Aorta (tissue), 5 donors: ENCODE results near the gene MPHOSPH10. TPM values are rescaled to one million over a fixed set of nuclear protein-coding genes. Genes with fewer than 3 reads are reported as not detected.
"Not testable (repeated sequence)": the region's sequence is repeated elsewhere in the genome, so short reads cannot be mapped to it uniquely, and the experiment has no call there.

Experiments
- ATAC-seq: fragments of 200-7000 bp; cut with Tn5 transposase; one replicate; pipeline ENCODE4 v1.9.1; 2022; ENCODE audit warnings: moderate library complexity; ENCODE audit not compliant: low FRiP score
- DNase-seq, 2 donors: peaks; one replicate each; pipeline ENCODE4 v3.0.0-alpha.2; 2020
- H3K27ac ChIP-seq, 2 donors: one replicate each; pipeline ENCODE4 v1.5.1; 2013; ENCODE audit warnings: low read length in 2 of 2, mild to moderate bottlenecking in 2 of 2, moderate library complexity in 2 of 2, control low read depth in 1 of 2, inconsistent platforms in 1 of 2, low read depth in 1 of 2
- H3K27me3 ChIP-seq, 2 donors: one replicate each; pipeline ENCODE4 v1.6.1; 2013; ENCODE audit warnings: control low read depth in 1 of 2, low read length in 1 of 2, mild to moderate bottlenecking in 1 of 2, moderate library complexity in 1 of 2; ENCODE audit not compliant: insufficient read depth in 2 of 2, control insufficient read depth in 1 of 2
- H3K36me3 ChIP-seq, 2 donors: one replicate each; pipeline ENCODE4 v1.6.1; 2013; ENCODE audit warnings: control low read depth in 1 of 2, low read length in 1 of 2, mild to moderate bottlenecking in 1 of 2; ENCODE audit not compliant: insufficient read depth in 2 of 2, control insufficient read depth in 1 of 2
- H3K4me1 ChIP-seq, 2 donors: one replicate each; pipeline ENCODE4 v1.6.1; 2013; ENCODE audit warnings: low read length in 2 of 2, control low read depth in 1 of 2, mild to moderate bottlenecking in 1 of 2, moderate library complexity in 1 of 2; ENCODE audit not compliant: insufficient read depth in 2 of 2, control insufficient read depth in 1 of 2
- H3K4me3 ChIP-seq, 2 donors: one replicate each; pipeline ENCODE4 v1.5.1; 2013; ENCODE audit warnings: low read length in 2 of 2, control low read depth in 1 of 2, mild to moderate bottlenecking in 1 of 2
- H3K9me3 ChIP-seq: one replicate; pipeline ENCODE4 v1.6.1; 2013; ENCODE audit warnings: mild to moderate bottlenecking, low read length; ENCODE audit not compliant: control insufficient read depth
- whole genome bisulfite sequencing, 2 donors: extraction: QIAGEN DNeasy Blood & Tissue Kit; methylation state at CpG; one replicate each; pipeline ENCODE4 v1.1.7; 2013; 5-methylcytosine and 5-hydroxymethylcytosine counted together
- intact Hi-C, 2 donors: fragments of 100-400 bp; cut with DNase I; formaldehyde crosslinking; loops; one replicate each; pipeline versions ENCODE4 v1.14.2 to v1.15.0; 2022
- polyA plus RNA-seq, 2 donors: library from polyadenylated mRNA; stranded (reverse); fragments of 200-250 nt; gene quantifications; one replicate each; pipeline ENCODE4 v1.2.3, GENCODE V29; 2013
- total RNA-seq, 2 donors: library from RNA; stranded (reverse); fragmentation: NEBNext Ultra II Directional; extraction: Animal tissue kit (Norgen Biotek cat#: 25700); gene quantifications; one replicate each; pipeline ENCODE4 v1.2.1, GENCODE V29; 2021
- donor health status: healthy with polysubstance abuse.
- donor health status: Bipolar disorder and iron deficiency.
- donor health status: DM: no; HTN: no; CAD: no.
- donor health status: DM: no; HTN: no; CAD: no.
- donor health status: DM: yes; HTN: yes; CAD: no.

The MPHOSPH10 gene
- total and polyA plus RNA-seq, 4 donors = 19.8 to 29.7 (median 25.7) TPM

DNA sequence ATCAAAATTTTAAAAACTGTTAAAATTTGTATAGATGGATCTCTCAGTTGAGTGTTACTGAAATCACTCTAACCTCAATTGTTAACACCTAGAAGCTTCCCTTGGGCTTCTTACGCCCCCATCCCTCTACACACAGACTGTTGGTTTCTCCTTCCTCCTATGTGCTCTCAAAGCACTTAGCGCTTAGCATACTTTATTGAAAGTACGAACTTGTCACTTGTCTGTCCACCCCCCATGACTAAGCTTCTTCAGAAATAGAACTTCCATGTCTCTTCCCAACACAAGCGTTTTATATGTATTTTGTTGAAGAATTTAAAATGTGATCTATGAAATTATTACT lies 441 bp downstream of the MPHOSPH10 start:
- intact Hi-C loops = loop anchor here in 1 of 2 donors (2.0 kb wide), 1 partner anchor 96 kb away; the partner anchor contains the start of gene PAIP2B
- ATAC-seq (no peak), DNase-seq (no peak)
- Histone ChIP-seq H3K27ac (no peak overlapping the region), H3K9me3 (no peaks in the 10 kb centered on the region), H3K4me1 (peaks cover 0 to 6% of the 10 kb centered on the region in 2 donors), H3K36me3 (peaks cover 4 to 6% of the 10 kb centered on the region in 2 donors), H3K4me3 (peak overlapping the region; percentile 65 to 95), H3K27me3 (no peaks in the 10 kb centered on the region)
- 0 to 1% methylated on average over 4 of the region's 4 CpGs for WGBS, 2 donors

- ATAC-seq, H3K27ac ChIP-seq, H3K36me3 ChIP-seq, H3K4me1 ChIP-seq, DNase-seq, H3K27me3 ChIP-seq, H3K9me3 ChIP-seq: not testable (repeated sequence)
- intact Hi-C loops = loop anchor here in 1 of 2 donors (2.0 kb wide), 1 partner anchor 95 kb away; the partner anchor contains the start of gene PAIP2B
- H3K4me3 ChIP-seq = peak overlapping the region; percentile 65 to 95
- WGBS, 2 donors = 52% methylated on average over 7 of the region's 7 CpGs
Observed at GRCh38 chr2:71131387-71132166, 1.1 kb downstream of the MPHOSPH10 start.

GRCh38 chr2:71133603-71134002 lies 3.2 kb downstream of the MPHOSPH10 start:
- intact Hi-C loops = no loop called here
- H3K27me3 ChIP-seq = no peaks in the 10 kb centered on the region
- DNase-seq = no peak
- peaks cover 0 to 6% of the 10 kb centered on the region in 2 donors for H3K4me1 ChIP-seq
- H3K9me3 ChIP-seq = no peaks in the 10 kb centered on the region
- H3K4me3 ChIP-seq = no peak overlapping the region
- peaks cover 6% of the 10 kb centered on the region in 2 donors for H3K36me3 ChIP-seq
- no peak for ATAC-seq
- H3K27ac ChIP-seq = no peak overlapping the region

GRCh38 chr2:71136174-71136573 lies 5.7 kb downstream of the MPHOSPH10 start:
- peaks cover 0 to 5% of the 10 kb centered on the region in 2 donors for H3K4me1 ChIP-seq
- ATAC-seq (no peak), DNase-seq (no peak)
- WGBS, 2 donors = 88 to 91% methylated on average over 3 of the region's 3 CpGs
- H3K4me3 ChIP-seq = no peak overlapping the region
- H3K36me3 ChIP-seq = peaks cover 6 to 11% of the 10 kb centered on the region in 2 donors
- intact Hi-C loops = no loop called here
- H3K27ac ChIP-seq = no peak overlapping the region
- H3K9me3 ChIP-seq = no peaks in the 10 kb centered on the region
- H3K27me3 ChIP-seq = no peaks in the 10 kb centered on the region

- no peak for ATAC-seq
- intact Hi-C loops = no loop called here
- H3K9me3 ChIP-seq = no peaks in the 10 kb centered on the region
Observed at GRCh38 chr2:71143782-71144181, 13.3 kb downstream of the MPHOSPH10 start.

GRCh38 chr2:71148506-71149063 lies 18.2 kb downstream of the MPHOSPH10 start:
- peaks cover 10 to 20% of the 10 kb centered on the region in 2 donors for H3K36me3 ChIP-seq
- DNase-seq (no peak), ATAC-seq (no peak)
- H3K27me3 ChIP-seq = no peaks in the 10 kb centered on the region
- H3K4me3 ChIP-seq = no peak overlapping the region
- no peak overlapping the region for H3K27ac ChIP-seq
- H3K9me3 ChIP-seq = no peaks in the 10 kb centered on the region
- WGBS, 2 donors = 63 to 89% methylated on average over 2 of the region's 2 CpGs
- H3K4me1 ChIP-seq = no peaks in the 10 kb centered on the region
- intact Hi-C loops = no loop called here

More at GRCh38 chr2:71143782-71144181, 13.3 kb downstream of the MPHOSPH10 start:
- H3K27me3 ChIP-seq = no peaks in the 10 kb centered on the region
- 77 to 82% methylated on average over 3 of the region's 3 CpGs for WGBS, 2 donors
- H3K27ac ChIP-seq = no peak overlapping the region
- H3K36me3 ChIP-seq = peaks cover 10 to 19% of the 10 kb centered on the region in 2 donors
- no peak for DNase-seq
- H3K4me3 ChIP-seq = no peak overlapping the region
- no peaks in the 10 kb centered on the region for H3K4me1 ChIP-seq

GRCh38 chr2:71150082-71150816 lies 19.8 kb downstream of the MPHOSPH10 start:
- Histone ChIP-seq H3K27ac (no peak overlapping the region), H3K4me1 (no peaks in the 10 kb centered on the region), H3K36me3 (peaks cover 3 to 13% of the 10 kb centered on the region in 2 donors), H3K9me3 (no peaks in the 10 kb centered on the region), H3K27me3 (no peaks in the 10 kb centered on the region), H3K4me3 (no peak overlapping the region)
- 52% methylated on average over 3 of the region's 3 CpGs for WGBS, 2 donors
- intact Hi-C loops = loop anchor here in 1 of 2 donors (10.0 kb wide), 1 partner anchor 355 kb away; no protein-coding TSS in a partner anchor
- no peak for ATAC-seq
- no peak for DNase-seq

GRCh38 chr2:71151620-71152019 lies 21.2 kb downstream of the MPHOSPH10 start:
- intact Hi-C loops = loop anchor here in 1 of 2 donors (10.0 kb wide), 1 partner anchor 353 kb away; no protein-coding TSS in a partner anchor
- H3K4me3 ChIP-seq = no peak overlapping the region
- no peak for DNase-seq
- peaks cover 3 to 9% of the 10 kb centered on the region in 2 donors for H3K36me3 ChIP-seq
- no peak overlapping the region for H3K27ac ChIP-seq
- H3K27me3 ChIP-seq = no peaks in the 10 kb centered on the region
- H3K9me3 ChIP-seq = no peaks in the 10 kb centered on the region
- WGBS, 2 donors = 92 to 100% methylated on average over 1 of the region's 1 CpG
- ATAC-seq = no peak
- no peaks in the 10 kb centered on the region for H3K4me1 ChIP-seq
